Cardiac septum (tissue), 1 donor: ENCODE results near the gene PMM1. TPM values are rescaled to one million over a fixed set of nuclear protein-coding genes. Genes with fewer than 3 reads are reported as not detected.
"Not testable (repeated sequence)": the region's sequence is repeated elsewhere in the genome, so short reads cannot be mapped to it uniquely, and the experiment has no call there.

Experiments used
- DNase-seq: peaks from one replicate; pipeline ENCODE4 v3.0.0-alpha.2; 2020; ENCODE audit warnings: low spot score
- intact Hi-C: fragments of 100-400 bp; cut with DNase I; formaldehyde crosslinking; loops from one replicate; pipeline ENCODE4 v1.14.0; 2022
- total RNA-seq: library from RNA; stranded (reverse); fragmentation: NEBNext Ultra II Directional; extraction: Animal tissue kit (Norgen Biotek cat#: 25700); gene quantifications from one replicate; pipeline ENCODE4 v1.2.1, GENCODE V29; 2021
- donor health status: DM: no; HTN: no; CAD: no.

PMM1 gene
- total RNA-seq, 1 donor from 2014 or later, result 21.7 TPM

- no peak for DNase-seq
- intact Hi-C loops, result loop anchor here (5.0 kb wide), 3 partner anchors 42 to 197 kb away; partner anchors contain the start of gene POLR3H
These were observed 9.4 kb upstream of the PMM1 start for GRCh38 chr22:41598891-41599635.

GRCh38 chr22:41598081-41598480 is 8.4 kb upstream of the PMM1 start:
- intact Hi-C loops, result loop anchor here (5.0 kb wide), 3 partner anchors 41 to 196 kb away; partner anchors contain the start of gene POLR3H
- DNase-seq, result no peak

- intact Hi-C loops, result loop anchor here (2.0 to 5.0 kb wide), 4 partner anchors 21 to 195 kb away; partner anchors contain the start of gene POLR3H
- DNase-seq, result no peak
These were observed 8.0 kb upstream of the PMM1 start for GRCh38 chr22:41597635-41597953.

- no peak for DNase-seq
- intact Hi-C loops, result loop anchor here (2.0 to 5.0 kb wide), 4 partner anchors 20 to 195 kb away; partner anchors contain the start of gene POLR3H
These were observed 7.4 kb upstream of the PMM1 start for GRCh38 chr22:41596776-41597634.

- intact Hi-C loops, result loop anchor here (2.0 to 5.0 kb wide), 4 partner anchors 19 to 193 kb away; partner anchors contain the start of gene POLR3H
- DNase-seq, result no peak
These were observed 6.1 kb upstream of the PMM1 start for GRCh38 chr22:41595703-41596102.

DNA sequence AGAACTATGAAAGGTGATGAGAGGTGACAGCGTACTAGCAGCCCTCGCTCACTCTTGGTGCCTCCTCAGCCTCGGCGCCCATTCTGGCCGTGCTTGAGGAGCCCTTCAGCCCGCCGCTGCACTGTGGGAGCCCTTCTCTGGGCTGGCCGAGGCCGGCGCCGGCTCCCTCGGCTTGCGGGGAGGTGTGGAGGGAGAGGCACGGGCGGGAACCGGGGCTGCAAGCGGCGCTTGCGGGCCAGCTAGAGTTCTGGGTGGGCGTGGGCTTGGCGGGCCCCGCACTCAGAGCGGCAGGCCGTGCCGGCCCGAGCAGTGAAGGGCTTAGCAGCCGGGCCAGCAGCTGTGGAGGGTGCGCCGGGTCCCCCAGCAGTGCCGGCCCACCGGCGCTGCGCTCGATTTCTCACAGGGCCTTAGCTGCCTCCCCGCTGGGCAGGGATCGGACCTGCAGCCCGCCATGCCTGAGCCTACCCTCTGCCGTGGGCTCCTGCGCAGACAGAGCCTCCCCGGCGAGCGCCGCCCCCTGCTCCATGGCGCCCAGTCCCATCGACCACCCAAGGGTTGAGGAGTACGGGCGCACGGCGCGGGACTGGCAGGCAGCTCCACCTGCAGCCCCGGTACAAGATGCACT is 3.8 kb upstream of the PMM1 start:
- intact Hi-C loops, DNase-seq: not testable (repeated sequence)

DNA sequence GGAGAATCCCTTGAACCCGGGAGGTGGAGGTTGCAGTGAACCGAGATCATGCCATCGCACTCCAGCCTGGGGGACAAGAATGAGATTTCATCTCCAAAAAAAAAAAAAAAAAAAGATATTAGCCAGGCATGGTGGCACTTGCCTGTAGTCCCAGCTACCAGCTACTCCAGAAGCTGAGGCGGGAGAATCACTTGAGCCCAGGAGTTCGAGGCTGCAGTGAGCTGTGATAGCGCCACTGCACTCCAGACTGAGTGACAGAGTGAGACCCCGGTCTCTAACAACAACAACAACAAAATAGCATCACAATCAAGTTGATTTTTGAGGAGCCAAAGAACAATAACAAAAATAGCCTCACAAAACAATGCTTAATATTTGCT is 2.3 kb downstream of the PMM1 start:
- DNase-seq, result no peak
- intact Hi-C loops, result no loop called here

GRCh38 chr22:41585898-41586297 is 3.7 kb downstream of the PMM1 start:
- DNase-seq, result no peak
- intact Hi-C loops, result no loop called here

DNA sequence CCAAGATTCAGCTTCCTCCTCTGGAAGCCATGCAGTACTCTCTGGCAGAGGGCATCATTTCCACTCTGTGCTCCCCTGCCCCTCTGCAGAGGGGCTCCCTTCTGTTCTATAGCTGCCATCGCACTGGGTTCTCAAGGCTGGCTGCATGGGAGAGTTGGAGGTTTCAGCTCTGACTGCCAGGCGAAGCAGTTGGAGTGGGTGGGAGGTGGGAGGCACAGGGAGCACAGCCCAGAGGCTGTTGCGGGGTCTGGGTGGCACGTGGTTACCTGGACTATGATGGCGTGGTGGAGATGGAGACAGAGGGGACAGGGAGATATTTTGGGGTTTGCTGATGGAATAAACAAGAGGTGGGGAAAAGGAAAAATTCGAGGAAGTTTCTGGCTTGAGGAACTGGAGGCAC is 4.8 kb downstream of the PMM1 start:
- no peak for DNase-seq
- intact Hi-C loops, result no loop called here

- intact Hi-C loops, result no loop called here
- DNase-seq, result no peak
These were observed 6.9 kb downstream of the PMM1 start for GRCh38 chr22:41582694-41583093.

- DNase-seq, result no peak
- intact Hi-C loops, result no loop called here
These were observed 9.7 kb downstream of the PMM1 start for GRCh38 chr22:41579997-41580355.

- no peak for DNase-seq
- intact Hi-C loops, result no loop called here
These were observed 10.2 kb downstream of the PMM1 start for GRCh38 chr22:41579297-41579996.

- DNase-seq, result no peak
These were observed 10.8 kb downstream of the PMM1 start for GRCh38 chr22:41578818-41579217.

GRCh38 chr22:41578114-41578513 is 11.5 kb downstream of the PMM1 start:
- intact Hi-C loops, result no loop called here
- DNase-seq, result no peak

More at GRCh38 chr22:41578818-41579217, 10.8 kb downstream of the PMM1 start:
- intact Hi-C loops, result no loop called here

DNA sequence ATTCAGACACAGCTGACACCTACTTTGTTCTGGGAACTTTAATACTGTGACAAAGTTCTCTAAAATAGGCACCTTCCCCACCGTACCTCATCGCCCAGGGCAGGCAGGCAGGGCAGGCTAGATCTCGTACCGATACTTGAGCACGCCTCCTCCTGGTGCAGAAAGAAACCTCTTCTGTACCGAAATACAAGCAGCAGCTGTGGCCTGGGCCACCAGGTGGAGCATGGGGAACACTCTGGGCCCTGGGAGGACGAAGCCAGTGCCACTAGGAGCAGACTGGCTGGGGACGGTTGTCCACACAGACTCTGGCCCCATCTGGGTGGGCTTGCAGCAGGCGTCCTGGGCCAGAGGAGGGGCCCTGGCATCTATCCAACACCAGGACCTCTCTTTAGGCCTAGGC is 12.8 kb downstream of the PMM1 start:
- intact Hi-C loops, result loop anchor here (2.0 kb wide), 1 partner anchor 20 kb away; no protein-coding TSS in a partner anchor
- DNase-seq, result no peak

- intact Hi-C loops, result no loop called here
- no peak for DNase-seq
These were observed 14.1 kb downstream of the PMM1 start for GRCh38 chr22:41575533-41575932.

DNA sequence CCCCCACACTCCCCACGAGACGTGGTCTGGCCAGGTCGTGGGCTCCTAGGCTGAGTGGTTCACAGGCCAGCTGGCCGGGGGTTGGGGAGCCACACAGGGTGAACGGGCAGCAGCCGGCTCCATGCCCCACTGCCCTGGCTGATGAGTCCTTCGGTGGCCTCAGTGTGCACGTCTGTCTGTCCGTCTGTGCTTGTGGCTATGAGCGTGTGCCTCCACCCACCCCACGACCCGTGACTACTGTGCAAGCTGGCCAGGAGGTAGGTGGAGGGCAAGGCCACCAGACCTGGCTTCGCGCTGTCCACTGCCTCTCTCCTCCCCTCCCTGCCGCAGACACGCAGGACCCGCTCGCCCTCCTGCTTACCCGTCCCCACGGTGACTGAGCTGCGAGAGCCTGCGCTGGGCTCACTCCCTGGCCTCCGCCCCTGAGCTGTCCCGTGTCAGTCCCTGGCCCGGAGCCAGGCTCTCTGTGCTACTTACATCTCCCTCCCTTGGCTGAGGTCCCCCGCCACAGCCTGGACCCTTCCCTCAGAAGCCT is 14.7 kb downstream of the PMM1 start:
- intact Hi-C loops, result no loop called here
- DNase-seq, result peak; percentile 84

DNA sequence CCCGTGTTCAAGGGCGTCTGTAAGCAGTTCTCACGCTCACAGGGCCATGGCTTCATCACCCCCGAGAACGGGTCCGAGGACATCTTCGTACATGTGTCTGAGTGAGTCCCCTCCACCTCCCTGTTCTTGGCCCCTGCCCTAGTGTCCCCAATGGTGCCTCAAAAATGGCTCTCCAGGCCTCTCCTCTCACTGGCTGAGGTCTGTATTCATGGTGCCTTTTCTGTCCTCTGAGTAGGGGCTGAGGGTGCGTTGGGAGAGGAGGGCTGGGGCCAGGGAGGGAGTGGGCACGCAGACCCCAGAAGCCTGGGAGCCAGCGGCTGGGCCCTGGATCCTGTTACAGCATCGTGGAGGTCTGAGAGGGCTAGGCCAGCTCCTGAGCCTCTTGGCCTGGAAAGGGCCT is 16.0 kb downstream of the PMM1 start:
- intact Hi-C loops, result no loop called here
- DNase-seq, result no peak

DNA sequence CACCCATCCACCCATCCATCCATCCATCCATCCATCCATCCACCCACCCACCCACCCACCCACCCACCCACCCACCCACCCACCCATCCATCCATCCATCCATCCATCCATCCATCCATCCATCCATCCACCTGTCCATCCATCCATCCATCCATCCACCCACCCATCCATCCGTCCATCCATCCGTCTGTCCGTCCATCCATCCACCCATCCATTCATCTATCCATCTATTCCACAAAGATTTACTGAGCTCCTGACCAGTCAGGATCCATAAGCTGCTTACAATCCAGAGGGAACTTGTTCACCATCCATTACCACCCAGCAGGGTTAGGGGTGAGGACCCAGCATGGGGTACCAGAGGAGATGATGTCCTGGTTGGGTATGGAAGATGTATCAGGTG is 17.3 kb downstream of the PMM1 start:
- DNase-seq, intact Hi-C loops: not testable (repeated sequence)
